IMR-90 (cell line): ENCODE measurements around the gene PCGF2.

Experiments
- BHLHE40 ChIP-seq: fragments of 150-350 bp; IDR thresholded peaks from 2 replicates; pipeline ENCODE4 v1.6.1; 2016; ENCODE audit warnings: mild to moderate bottlenecking, low read depth, low read length
- CHD1 ChIP-seq: IDR thresholded peaks from 2 replicates; pipeline ENCODE4 v1.6.1; 2012; ENCODE audit warnings: low read depth, low read length, improper control_type of control experiment
- CTCF ChIP-seq: conservative IDR thresholded peaks from 2 replicates; pipeline ENCODE4 v1.5.1; 2012; ENCODE audit warnings: mild to moderate bottlenecking, low read depth, low read length, improper control_type of control experiment
- ELK1 ChIP-seq: fragments of 150-350 bp; IDR thresholded peaks from 2 replicates; pipeline ENCODE4 v1.6.1; 2016; ENCODE audit warnings: low read depth, mild to moderate bottlenecking, low read length, moderate library complexity, borderline replicate concordance
- MXI1 ChIP-seq: IDR thresholded peaks from 2 replicates; pipeline ENCODE4 v1.6.1; 2012; ENCODE audit warnings: low read depth, mild to moderate bottlenecking, low read length, moderate library complexity, borderline replicate concordance
- NFE2L2 ChIP-seq: fragments of 150-350 bp; IDR thresholded peaks from 2 replicates; pipeline ENCODE4 v1.6.1; 2016; ENCODE audit warnings: low read depth, mild to moderate bottlenecking, low read length
- POLR2A ChIP-seq: IDR thresholded peaks from 2 replicates; pipeline ENCODE4 v1.6.1; 2012; ENCODE audit warnings: mild to moderate bottlenecking, low read depth, low read length
- RAD21 ChIP-seq: IDR thresholded peaks from 2 replicates; pipeline ENCODE4 v1.6.1; 2012; ENCODE audit warnings: low read length, improper control_type of control experiment
- RCOR1 ChIP-seq: IDR thresholded peaks from 2 replicates; pipeline ENCODE4 v1.6.1; 2012; ENCODE audit warnings: mild to moderate bottlenecking, low read length, improper control_type of control experiment; ENCODE audit not compliant: insufficient replicate concordance
- RFX5 ChIP-seq: IDR thresholded peaks from 2 replicates; pipeline ENCODE4 v1.8.0; 2012; ENCODE audit warnings: low read depth, mild to moderate bottlenecking, low read length, moderate library complexity
- USF2 ChIP-seq: fragments of 150-350 bp; IDR thresholded peaks from 2 replicates; pipeline ENCODE4 v1.6.1; 2017; ENCODE audit warnings: mild to moderate bottlenecking, antibody characterized with exemption, low read length, low read depth

GRCh38 chr17:38735161-38735997 is 12.8 kb downstream of the PCGF2 start:
- TF ChIP-seq BHLHE40 (no peak), CTCF (peak; percentile 76), USF2 (no peak), POLR2A (no peak), RCOR1 (no peak), RAD21 (peak; percentile 74), ELK1 (no peak), CHD1 (no peak), RFX5 (no peak), MXI1 (no peak), NFE2L2 (no peak)
